ENCODE data around the gene LRCH2.

- TF ChIP-seq ARHGAP35 (CRISPR knock-in tag; IDR thresholded peaks at IDR 0.05; ENCODE audit: borderline replicate concordance) (no peak), HDAC2 (CRISPR knock-in tag; IDR thresholded peaks at IDR 0.05) (no peak), BHLHE40 (IDR thresholded peaks at IDR 0.05; ENCODE audit: low read length) (no peak), EZH2 (conservative IDR thresholded peaks at IDR 0.05; ENCODE audit: low read depth, low read length) (no peak), CEBPG (CRISPR knock-in tag; IDR thresholded peaks at IDR 0.05) (no peak), EP300 (IDR thresholded peaks at IDR 0.05; ENCODE audit: low read depth in 2 of 2, low read length in 2 of 2) (no peak), EP300 (CRISPR knock-in tag; IDR thresholded peaks at IDR 0.05; ENCODE audit: borderline replicate concordance) (no peak), CBX2 (IDR thresholded peaks at IDR 0.05; ENCODE audit: low read depth, low read length) (no peak), CBX2 (CRISPR knock-in tag; IDR thresholded peaks at IDR 0.05; ENCODE audit: low read depth) (no peak), ETV6 (CRISPR knock-in tag; conservative IDR thresholded peaks at IDR 0.05) (no peak), ZNF207 (IDR thresholded peaks at IDR 0.05; ENCODE audit: borderline replicate concordance) (no peak), POLR2A (IDR thresholded peaks at IDR 0.05; ENCODE audit: insufficient read depth in 1 of 2, low read depth in 2 of 2, low read length in 2 of 2) (no peak), SCMH1 (CRISPR knock-in tag; IDR thresholded peaks at IDR 0.05; ENCODE audit: borderline replicate concordance) (no peak), RBM22 (optimal IDR thresholded peaks at IDR 0.05; ENCODE audit: low read length) (no peak), RXRA (CRISPR knock-in tag; IDR thresholded peaks at IDR 0.05) (no peak)
- TF ChIP-seq, protein P1, sequence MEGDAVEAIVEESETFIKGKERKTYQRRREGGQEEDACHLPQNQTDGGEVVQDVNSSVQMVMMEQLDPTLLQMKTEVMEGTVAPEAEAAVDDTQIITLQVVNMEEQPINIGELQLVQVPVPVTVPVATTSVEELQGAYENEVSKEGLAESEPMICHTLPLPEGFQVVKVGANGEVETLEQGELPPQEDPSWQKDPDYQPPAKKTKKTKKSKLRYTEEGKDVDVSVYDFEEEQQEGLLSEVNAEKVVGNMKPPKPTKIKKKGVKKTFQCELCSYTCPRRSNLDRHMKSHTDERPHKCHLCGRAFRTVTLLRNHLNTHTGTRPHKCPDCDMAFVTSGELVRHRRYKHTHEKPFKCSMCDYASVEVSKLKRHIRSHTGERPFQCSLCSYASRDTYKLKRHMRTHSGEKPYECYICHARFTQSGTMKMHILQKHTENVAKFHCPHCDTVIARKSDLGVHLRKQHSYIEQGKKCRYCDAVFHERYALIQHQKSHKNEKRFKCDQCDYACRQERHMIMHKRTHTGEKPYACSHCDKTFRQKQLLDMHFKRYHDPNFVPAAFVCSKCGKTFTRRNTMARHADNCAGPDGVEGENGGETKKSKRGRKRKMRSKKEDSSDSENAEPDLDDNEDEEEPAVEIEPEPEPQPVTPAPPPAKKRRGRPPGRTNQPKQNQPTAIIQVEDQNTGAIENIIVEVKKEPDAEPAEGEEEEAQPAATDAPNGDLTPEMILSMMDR (CRISPR knock-in tag; IDR thresholded peaks at IDR 0.05): no peak
Measured at GRCh38 chrX:115067812-115068211, 166.1 kb downstream of the LRCH2 start.

Data from HepG2 (cell line).